ENCODE data around the gene PLPP1. TPM values are rescaled to one million over a fixed set of nuclear protein-coding genes. Genes with fewer than 3 reads are reported as not detected.

PLPP1 gene
- total RNA-seq: 26.6 and 28.8 TPM in 2 replicates

- Histone ChIP-seq H3K27me3 (ENCODE audit: control insufficient read depth, insufficient read depth, low read length) (no peaks in the 10 kb centered on the region), H3K36me3 (ENCODE audit: control insufficient read depth, insufficient read depth, low read length) (no peaks in the 10 kb centered on the region), H3K4me3 (ENCODE audit: low read depth, low read length) (peak within 1 kb of the TSS; percentile 88)
- DNase-seq (ENCODE audit: low read depth): no peak
- no peak for TF ChIP-seq CTCF (IDR thresholded peaks at IDR 0.05; ENCODE audit: insufficient read depth, low read length, poor library complexity, severe bottlenecking)
Measured at GRCh38 chr5:55534436-55535198, at the start of gene PLPP1. Gene PLPP1 (minus strand): TSS chr5:55534964. CDS start chr5:55534629, 335 bp downstream.

GRCh38 chr5:55583578-55583977 is 48.8 kb upstream of the PLPP1 start:
- TF ChIP-seq CTCF (IDR thresholded peaks at IDR 0.05; ENCODE audit: insufficient read depth, low read length, poor library complexity, severe bottlenecking): no peak
- no peak for DNase-seq (ENCODE audit: low read depth)
- no peaks in the 10 kb centered on the region for H3K36me3 ChIP-seq (ENCODE audit: control insufficient read depth, insufficient read depth, low read length)
- H3K4me3 ChIP-seq (ENCODE audit: low read depth, low read length): no peak overlapping the region
- no peaks in the 10 kb centered on the region for H3K27me3 ChIP-seq (ENCODE audit: control insufficient read depth, insufficient read depth, low read length)

GRCh38 chr5:55582256-55582655 is 47.5 kb upstream of the PLPP1 start:
- H3K4me3 ChIP-seq (ENCODE audit: low read depth, low read length): no peak overlapping the region
- no peaks in the 10 kb centered on the region for H3K27me3 ChIP-seq (ENCODE audit: control insufficient read depth, insufficient read depth, low read length)
- no peak for DNase-seq (ENCODE audit: low read depth)
- H3K36me3 ChIP-seq (ENCODE audit: control insufficient read depth, insufficient read depth, low read length): no peaks in the 10 kb centered on the region
- TF ChIP-seq CTCF (IDR thresholded peaks at IDR 0.05; ENCODE audit: insufficient read depth, low read length, poor library complexity, severe bottlenecking): no peak

GRCh38 chr5:55580042-55580441 is 45.3 kb upstream of the PLPP1 start:
- Histone ChIP-seq H3K36me3 (ENCODE audit: control insufficient read depth, insufficient read depth, low read length) (no peaks in the 10 kb centered on the region), H3K27me3 (ENCODE audit: control insufficient read depth, insufficient read depth, low read length) (no peaks in the 10 kb centered on the region), H3K4me3 (ENCODE audit: low read depth, low read length) (no peak overlapping the region)
- no peak for TF ChIP-seq CTCF (IDR thresholded peaks at IDR 0.05; ENCODE audit: insufficient read depth, low read length, poor library complexity, severe bottlenecking)
- DNase-seq (ENCODE audit: low read depth): no peak

GRCh38 chr5:55578771-55579170 is 44.0 kb upstream of the PLPP1 start:
- DNase-seq (ENCODE audit: low read depth): no peak
- no peak for TF ChIP-seq CTCF (IDR thresholded peaks at IDR 0.05; ENCODE audit: insufficient read depth, low read length, poor library complexity, severe bottlenecking)
- Histone ChIP-seq H3K27me3 (ENCODE audit: control insufficient read depth, insufficient read depth, low read length) (no peaks in the 10 kb centered on the region), H3K4me3 (ENCODE audit: low read depth, low read length) (no peak overlapping the region), H3K36me3 (ENCODE audit: control insufficient read depth, insufficient read depth, low read length) (no peaks in the 10 kb centered on the region)
